ENCODE data around the gene SYDE1.

Gene SYDE1

GRCh38 chr19:15161028-15161984 lies 54.1 kb downstream of the SYDE1 start:
- DNase-seq (ENCODE audit: insufficient read length, low spot score), result peak; percentile 58
- peak; percentile 14 for FAIRE-seq
